Chondrocyte (in vitro differentiated cells): Measurements from ENCODE around the gene RMI2. TPM values are rescaled to one million over a fixed set of nuclear protein-coding genes. Genes with fewer than 3 reads are reported as not detected.

ENCODE experiments used
- DNase-seq: peaks from one replicate; pipeline ENCODE4 v3.0.0; 2021; ENCODE audit warnings: mixed read lengths, low spot score
- H3K27ac Mint-ChIP-seq: one replicate; pipeline ENCODE4 v1.8.0; 2021; ENCODE audit warnings: mild to moderate bottlenecking, moderate library complexity, mixed read lengths; ENCODE audit not compliant: unreplicated experiment
- H3K27me3 Mint-ChIP-seq: 2 replicates; pipeline ENCODE4 v1.8.0; 2021; ENCODE audit warnings: low read depth, mixed read lengths
- H3K36me3 Mint-ChIP-seq: 2 replicates; pipeline ENCODE4 v1.8.0; 2021; ENCODE audit warnings: low read depth, mixed read lengths
- H3K4me1 Mint-ChIP-seq: 2 replicates; pipeline ENCODE4 v1.8.0; 2021; ENCODE audit warnings: low read depth, mild to moderate bottlenecking, mixed read lengths
- H3K4me3 Mint-ChIP-seq: one replicate; pipeline ENCODE4 v1.8.0; 2021; ENCODE audit warnings: mild to moderate bottlenecking, moderate library complexity, mixed read lengths; ENCODE audit not compliant: unreplicated experiment
- H3K9me3 Mint-ChIP-seq: 2 replicates; pipeline ENCODE4 v1.8.0; 2021; ENCODE audit warnings: low read depth, mixed read lengths
- CTCF ChIP-seq: fragments of 200-600 bp; sonication (generic); IDR thresholded peaks from 2 replicates; pipeline ENCODE4 v1.5.0; 2021; ENCODE audit warnings: antibody characterized with exemption, mild to moderate bottlenecking, moderate library complexity
- long read RNA-seq: library from polyadenylated mRNA; stranded (forward); transcript quantifications from one replicate; pipeline ENCODE4 v2.0.0, GENCODE V29; 2021
- total RNA-seq: library from RNA; stranded (reverse); gene quantifications from 3 replicates; pipeline ENCODE4 v1.2.1, GENCODE V29; 2021

Gene RMI2
- total RNA-seq: 1.6 to 6.5 TPM (median 1.7 TPM) in 3 replicates
- long read RNA-seq, partial matches to known transcripts: 0 of 4 reads
- long read RNA-seq, other reads (novel, unspliced or antisense): 0 of 4 reads

DNA sequence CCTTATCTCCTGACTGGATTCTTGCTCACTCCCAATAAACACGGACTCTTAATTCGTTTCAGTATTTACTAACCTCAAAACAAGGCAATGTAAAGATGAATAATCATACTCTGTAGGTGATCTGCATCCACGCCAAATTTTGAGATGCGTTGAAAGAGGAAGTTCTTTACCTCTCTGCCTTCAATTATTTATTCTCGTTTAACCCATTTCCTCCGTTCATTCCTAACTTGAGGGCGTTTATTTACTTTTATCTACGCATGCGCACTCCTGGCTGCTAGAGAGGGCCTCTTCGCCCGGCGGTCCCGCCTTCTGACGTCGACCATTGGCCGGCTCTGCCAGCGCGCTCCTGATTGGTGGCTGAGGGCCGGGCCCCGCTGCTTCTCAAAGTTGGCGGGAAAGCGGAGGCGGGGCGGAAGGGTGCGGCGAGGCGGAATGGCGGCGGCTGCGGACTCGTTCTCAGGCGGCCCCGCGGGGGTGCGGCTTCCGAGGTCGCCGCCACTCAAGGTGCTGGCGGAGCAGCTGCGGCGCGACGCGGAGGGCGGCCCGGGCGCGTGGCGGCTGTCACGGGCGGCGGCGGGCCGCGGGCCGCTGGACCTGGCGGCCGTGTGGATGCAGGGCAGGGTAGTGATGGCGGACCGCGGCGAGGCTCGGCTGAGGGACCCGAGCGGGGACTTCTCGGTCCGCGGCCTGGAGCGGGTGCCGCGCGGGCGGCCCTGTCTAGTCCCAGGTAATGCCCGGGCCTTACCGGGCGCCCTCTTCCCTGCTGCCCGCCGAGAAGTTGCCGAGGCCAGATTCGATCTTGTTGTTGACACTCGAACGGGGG lies at the start of gene RMI2:
Gene RMI2 (plus strand): TSS at position 420 of the 823 bp plus-strand sequence. CDS start 13 bp downstream, at position 433.
- Mint-ChIP-seq H3K36me3 (no peaks in the 10 kb centered on the region), H3K27me3 (no peaks in the 10 kb centered on the region)

DNA sequence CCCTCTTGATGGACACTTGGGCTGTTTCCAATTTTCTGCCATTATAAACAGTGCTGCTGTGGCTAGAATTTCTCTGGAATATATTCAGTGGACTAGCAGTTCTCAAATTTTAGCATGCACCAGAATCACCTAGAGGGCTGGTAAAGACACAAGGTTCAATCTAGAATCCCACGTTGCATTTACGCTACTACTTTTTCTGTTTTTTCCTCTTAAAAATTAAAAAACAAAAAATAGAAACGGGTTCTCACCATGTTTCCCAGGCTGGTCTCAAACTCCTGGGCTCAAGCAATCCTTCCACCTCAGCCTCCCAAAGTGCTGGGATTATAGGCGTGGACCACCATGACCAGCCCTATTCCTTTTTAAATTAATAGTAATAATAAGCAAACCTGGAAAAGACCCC lies 49.6 kb upstream of the RMI2 start:
- DNase-seq: no peak
- Mint-ChIP-seq H3K4me1 (peaks cover 29% of the 10 kb centered on the region), H3K4me3 (no peak overlapping the region), H3K9me3 (no peaks in the 10 kb centered on the region), H3K36me3 (no peaks in the 10 kb centered on the region), H3K27ac (no peak overlapping the region), H3K27me3 (no peaks in the 10 kb centered on the region)
- TF ChIP-seq CTCF: no peak

More for the DNA sequence above, at the start of gene RMI2:
- TF ChIP-seq CTCF: no peak
- Mint-ChIP-seq H3K4me3 (peak within 1 kb of the TSS; percentile 74), H3K27ac (peak within 1 kb of the TSS; percentile 66), H3K4me1 (peaks cover 23% of the 10 kb centered on the region), H3K9me3 (no peaks in the 10 kb centered on the region)
- DNase-seq: peak; percentile 98

DNA sequence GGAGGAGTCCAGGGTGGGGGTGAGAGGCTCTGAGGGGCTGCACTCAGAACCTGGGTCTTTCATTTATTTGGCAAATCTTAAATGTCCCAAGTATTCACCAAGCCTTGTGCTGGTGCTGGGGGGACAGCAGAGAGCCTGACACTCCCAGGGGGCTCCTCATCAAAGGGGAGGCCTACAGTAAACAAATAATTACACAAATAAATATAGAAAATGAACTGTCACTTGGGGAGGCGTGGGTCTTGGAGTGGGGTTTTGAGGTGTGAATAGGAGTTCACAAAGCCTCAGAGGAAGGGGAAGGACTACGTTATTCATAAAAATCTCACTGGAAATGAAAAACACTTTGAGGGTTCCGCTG lies 48.9 kb upstream of the RMI2 start:
- TF ChIP-seq CTCF: no peak
- Mint-ChIP-seq H3K27ac (no peak overlapping the region), H3K9me3 (no peaks in the 10 kb centered on the region), H3K4me1 (peaks cover 29% of the 10 kb centered on the region), H3K36me3 (no peaks in the 10 kb centered on the region), H3K4me3 (no peak overlapping the region), H3K27me3 (no peaks in the 10 kb centered on the region)
- no peak for DNase-seq

DNA sequence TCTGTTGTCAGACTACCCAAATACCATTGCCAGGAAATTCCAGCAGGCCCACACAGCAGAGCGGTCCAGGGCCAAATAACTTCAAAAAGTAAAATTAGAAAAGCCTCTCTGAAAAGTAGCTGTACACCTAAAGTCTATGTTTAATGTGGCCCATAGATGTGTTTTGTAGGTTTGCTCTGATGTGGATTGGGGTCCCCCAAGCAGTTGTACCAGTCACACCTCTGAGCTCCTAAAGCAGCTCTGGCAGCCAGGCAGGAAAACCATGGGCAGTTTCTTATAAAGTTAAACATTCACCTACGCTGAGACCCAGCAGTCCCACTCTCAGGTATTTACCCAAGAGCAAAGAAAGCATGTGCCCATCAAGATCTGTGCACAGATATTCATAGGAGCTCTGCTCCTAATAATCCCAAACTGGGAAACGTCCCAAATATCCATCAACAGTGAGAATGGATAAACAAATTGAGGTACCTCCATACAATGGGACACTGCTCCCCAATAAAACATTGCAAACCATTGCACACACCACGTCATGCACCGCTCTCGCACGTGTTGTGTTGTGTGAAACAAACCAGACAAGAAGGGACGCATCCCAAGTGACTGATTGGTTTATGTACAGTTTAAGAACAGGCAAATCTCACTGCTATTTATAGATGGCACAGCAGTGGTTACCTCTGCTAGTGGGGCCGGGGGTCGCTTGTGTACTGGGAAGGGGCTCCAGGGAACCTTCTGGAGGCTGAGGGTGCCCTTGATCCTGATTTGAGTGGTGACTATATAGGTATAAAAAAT lies 48.4 kb upstream of the RMI2 start:
- DNase-seq: no peak
- H3K36me3 Mint-ChIP-seq: no peaks in the 10 kb centered on the region
- H3K9me3 Mint-ChIP-seq: no peaks in the 10 kb centered on the region
- no peak overlapping the region for H3K27ac Mint-ChIP-seq
- H3K4me1 Mint-ChIP-seq: peaks cover 31% of the 10 kb centered on the region
- no peaks in the 10 kb centered on the region for H3K27me3 Mint-ChIP-seq
- H3K4me3 Mint-ChIP-seq: peak overlapping the region; percentile 33
- TF ChIP-seq CTCF: no peak

DNA sequence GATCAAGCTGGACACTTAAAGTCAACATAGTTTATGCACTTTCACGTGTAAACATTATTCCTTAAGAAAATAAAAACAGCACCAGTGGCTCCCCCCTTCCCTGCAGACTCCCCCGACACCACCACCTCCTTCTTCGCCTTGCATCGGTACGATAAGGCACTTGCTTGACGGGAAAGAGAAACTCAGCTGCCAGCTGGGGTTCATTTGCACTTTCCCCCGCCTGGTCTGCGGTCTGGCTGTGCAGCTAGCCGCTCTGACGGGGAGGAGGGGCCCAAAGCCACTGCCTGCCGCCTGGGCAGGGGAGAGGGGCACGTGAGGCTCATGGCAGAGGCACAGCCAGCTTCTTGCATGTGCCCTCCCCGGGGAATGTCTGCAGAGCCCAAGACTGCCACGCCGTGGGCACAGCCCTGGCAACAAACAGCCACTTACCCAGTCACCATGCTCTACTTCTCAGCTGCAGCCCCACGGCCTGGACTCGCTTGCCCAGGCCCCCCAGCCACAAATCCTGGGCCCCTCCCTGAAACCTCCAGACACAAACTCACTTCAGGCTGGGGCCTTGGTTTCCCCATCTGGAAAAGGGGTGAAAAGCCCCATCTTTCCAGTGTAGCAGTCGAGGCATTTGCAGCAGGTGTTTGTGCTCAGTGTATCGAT lies 47.6 kb upstream of the RMI2 start:
- DNase-seq: no peak
- no peaks in the 10 kb centered on the region for H3K36me3 Mint-ChIP-seq
- H3K27me3 Mint-ChIP-seq: no peaks in the 10 kb centered on the region
- H3K9me3 Mint-ChIP-seq: no peaks in the 10 kb centered on the region
- peak; percentile 54 for TF ChIP-seq CTCF
- H3K27ac Mint-ChIP-seq: peak overlapping the region; percentile 78
- peaks cover 31% of the 10 kb centered on the region for H3K4me1 Mint-ChIP-seq
- peak overlapping the region; percentile 33 for H3K4me3 Mint-ChIP-seq
